ENCODE measurements around the gene SDHAF4.
"Not testable (repeated sequence)": the region's sequence is repeated elsewhere in the genome, so short reads cannot be mapped to it uniquely, and the experiment has no call there.

The SDHAF4 gene

DNA sequence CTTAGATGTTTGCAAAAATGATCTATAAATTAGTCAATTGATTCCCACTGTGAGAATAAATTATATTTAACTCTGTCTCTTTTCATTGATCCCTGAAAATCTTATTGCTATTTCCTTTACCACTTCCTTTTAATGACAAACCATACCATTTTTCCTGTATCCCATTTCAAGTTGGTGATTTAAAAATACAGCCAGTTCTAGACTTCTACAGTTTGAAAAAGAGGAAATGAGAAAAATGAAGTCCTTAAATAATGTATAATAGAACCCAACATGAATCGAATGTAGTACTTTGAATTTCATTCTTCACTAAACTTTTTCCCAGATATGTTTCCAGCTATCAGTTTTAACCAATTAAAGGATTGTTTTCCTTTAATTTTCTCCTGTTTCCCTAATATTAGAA is 29.5 kb upstream of the SDHAF4 start:
- H3K4me3 ChIP-seq (ENCODE audit: low read depth, low read length), result no peak overlapping the region
- TF ChIP-seq, protein P1, sequence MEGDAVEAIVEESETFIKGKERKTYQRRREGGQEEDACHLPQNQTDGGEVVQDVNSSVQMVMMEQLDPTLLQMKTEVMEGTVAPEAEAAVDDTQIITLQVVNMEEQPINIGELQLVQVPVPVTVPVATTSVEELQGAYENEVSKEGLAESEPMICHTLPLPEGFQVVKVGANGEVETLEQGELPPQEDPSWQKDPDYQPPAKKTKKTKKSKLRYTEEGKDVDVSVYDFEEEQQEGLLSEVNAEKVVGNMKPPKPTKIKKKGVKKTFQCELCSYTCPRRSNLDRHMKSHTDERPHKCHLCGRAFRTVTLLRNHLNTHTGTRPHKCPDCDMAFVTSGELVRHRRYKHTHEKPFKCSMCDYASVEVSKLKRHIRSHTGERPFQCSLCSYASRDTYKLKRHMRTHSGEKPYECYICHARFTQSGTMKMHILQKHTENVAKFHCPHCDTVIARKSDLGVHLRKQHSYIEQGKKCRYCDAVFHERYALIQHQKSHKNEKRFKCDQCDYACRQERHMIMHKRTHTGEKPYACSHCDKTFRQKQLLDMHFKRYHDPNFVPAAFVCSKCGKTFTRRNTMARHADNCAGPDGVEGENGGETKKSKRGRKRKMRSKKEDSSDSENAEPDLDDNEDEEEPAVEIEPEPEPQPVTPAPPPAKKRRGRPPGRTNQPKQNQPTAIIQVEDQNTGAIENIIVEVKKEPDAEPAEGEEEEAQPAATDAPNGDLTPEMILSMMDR (IDR thresholded peaks at IDR 0.05; ENCODE audit: borderline replicate concordance, insufficient read depth, low read depth, low read length), result no peak

DNA sequence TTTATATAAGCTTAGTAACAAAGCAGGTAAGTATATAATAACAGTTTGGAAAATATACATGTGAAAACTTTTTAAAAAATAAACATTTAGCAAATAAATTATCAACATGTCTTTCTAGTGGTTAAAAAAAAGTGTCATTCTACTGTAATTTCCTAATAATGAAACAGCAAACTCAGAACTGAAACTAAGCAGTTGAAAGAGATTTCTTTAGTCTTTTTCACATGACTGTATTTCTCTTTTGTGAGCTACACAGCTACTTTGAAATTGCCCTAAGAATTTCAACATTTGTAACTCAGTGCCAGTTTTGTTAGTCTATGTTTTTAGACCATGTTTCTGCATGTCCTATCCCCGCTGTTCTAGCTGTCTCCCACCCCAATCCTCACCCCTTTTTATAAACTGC is 28.4 kb upstream of the SDHAF4 start:
- no peak overlapping the region for H3K4me3 ChIP-seq (ENCODE audit: low read depth, low read length)
- TF ChIP-seq, protein P1 (IDR thresholded peaks at IDR 0.05; ENCODE audit: borderline replicate concordance, insufficient read depth, low read depth, low read length), result no peak

DNA sequence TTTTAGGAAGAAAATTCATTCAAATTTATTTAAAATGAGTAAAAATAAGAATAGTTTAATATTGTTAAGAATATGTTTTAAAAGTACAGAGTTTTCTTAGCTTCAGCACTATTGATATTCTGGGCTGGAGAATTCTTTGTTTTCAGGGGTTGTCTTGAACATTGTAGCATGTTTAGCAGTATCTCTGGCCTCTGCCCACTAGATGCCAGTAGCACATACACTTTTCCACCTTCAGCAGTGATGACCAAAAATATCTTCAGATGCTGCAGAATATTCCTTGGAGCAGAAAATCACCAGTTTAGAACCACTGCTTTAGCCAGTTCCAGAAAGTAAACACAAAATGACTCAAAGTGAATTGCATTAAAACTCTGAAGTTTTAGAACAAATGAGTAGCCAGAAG is 19.4 kb upstream of the SDHAF4 start:
- no peak overlapping the region for H3K4me3 ChIP-seq (ENCODE audit: low read depth, low read length)
- TF ChIP-seq, protein P1 (IDR thresholded peaks at IDR 0.05; ENCODE audit: borderline replicate concordance, insufficient read depth, low read depth, low read length), result 0 out of 2 replicates have a peak, but pooled peaks have one; percentile 18

DNA sequence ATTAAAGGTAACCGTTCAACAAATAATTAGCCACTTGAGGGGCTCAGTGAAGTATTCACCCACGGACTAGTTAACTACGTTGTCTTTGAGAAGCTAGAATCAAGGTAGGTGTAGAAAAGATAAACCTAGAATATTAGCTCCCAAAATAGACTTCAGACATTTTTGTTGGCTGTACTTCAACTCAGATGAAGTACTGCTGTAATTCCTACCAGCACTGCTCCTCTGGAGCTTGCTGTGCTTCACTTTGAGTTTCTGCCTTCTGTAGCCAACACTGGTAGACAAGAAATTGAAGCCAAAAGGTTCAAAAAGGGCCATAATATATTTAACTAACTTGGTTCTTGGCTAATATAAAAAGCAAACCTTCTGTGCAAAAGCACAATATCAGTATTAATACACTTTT is 18.8 kb upstream of the SDHAF4 start:
- no peak overlapping the region for H3K4me3 ChIP-seq (ENCODE audit: low read depth, low read length)
- TF ChIP-seq, protein P1 (IDR thresholded peaks at IDR 0.05; ENCODE audit: borderline replicate concordance, insufficient read depth, low read depth, low read length), result no peak

DNA sequence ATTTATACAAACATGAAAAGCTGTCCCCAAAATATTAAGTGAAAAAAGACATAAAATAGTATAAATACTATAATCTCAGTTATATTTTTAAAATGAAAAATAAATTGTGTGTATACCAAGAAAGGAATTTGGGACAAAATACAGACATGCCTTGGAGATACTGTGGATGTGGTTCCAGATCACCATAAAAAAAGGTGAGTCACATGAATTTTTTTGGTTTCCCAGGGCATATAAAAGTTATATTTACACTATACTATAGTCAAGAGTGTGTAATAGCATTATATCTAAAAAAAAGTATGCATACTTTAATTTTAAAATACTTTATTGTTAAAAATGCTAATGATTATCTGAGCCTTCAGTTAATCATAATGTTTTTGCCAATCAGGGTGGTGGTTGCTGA is 17.4 kb upstream of the SDHAF4 start:
- no peak overlapping the region for H3K4me3 ChIP-seq (ENCODE audit: low read depth, low read length)
- TF ChIP-seq, protein P1 (IDR thresholded peaks at IDR 0.05; ENCODE audit: borderline replicate concordance, insufficient read depth, low read depth, low read length), result no peak

DNA sequence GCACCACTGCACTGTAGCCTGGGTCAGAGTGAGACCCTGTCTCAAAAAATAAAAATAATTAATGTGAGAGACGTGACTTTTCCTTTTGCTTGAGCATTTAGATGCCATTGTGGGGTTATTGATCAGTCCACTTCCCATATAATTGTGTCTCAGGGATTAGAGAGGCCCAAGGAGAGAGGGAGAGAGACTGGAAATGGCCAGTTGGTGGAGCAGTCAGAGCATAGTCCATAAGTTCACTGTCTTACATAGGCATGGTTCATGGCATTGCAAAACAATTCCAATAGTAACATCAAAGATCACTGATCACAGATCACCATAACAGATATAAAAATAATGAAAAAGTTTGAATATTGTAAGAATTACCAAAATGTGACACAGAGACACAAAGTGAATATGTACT is 15.2 kb upstream of the SDHAF4 start:
- TF ChIP-seq, protein P1 (IDR thresholded peaks at IDR 0.05; ENCODE audit: borderline replicate concordance, insufficient read depth, low read depth, low read length), result no peak
- no peak overlapping the region for H3K4me3 ChIP-seq (ENCODE audit: low read depth, low read length)

DNA sequence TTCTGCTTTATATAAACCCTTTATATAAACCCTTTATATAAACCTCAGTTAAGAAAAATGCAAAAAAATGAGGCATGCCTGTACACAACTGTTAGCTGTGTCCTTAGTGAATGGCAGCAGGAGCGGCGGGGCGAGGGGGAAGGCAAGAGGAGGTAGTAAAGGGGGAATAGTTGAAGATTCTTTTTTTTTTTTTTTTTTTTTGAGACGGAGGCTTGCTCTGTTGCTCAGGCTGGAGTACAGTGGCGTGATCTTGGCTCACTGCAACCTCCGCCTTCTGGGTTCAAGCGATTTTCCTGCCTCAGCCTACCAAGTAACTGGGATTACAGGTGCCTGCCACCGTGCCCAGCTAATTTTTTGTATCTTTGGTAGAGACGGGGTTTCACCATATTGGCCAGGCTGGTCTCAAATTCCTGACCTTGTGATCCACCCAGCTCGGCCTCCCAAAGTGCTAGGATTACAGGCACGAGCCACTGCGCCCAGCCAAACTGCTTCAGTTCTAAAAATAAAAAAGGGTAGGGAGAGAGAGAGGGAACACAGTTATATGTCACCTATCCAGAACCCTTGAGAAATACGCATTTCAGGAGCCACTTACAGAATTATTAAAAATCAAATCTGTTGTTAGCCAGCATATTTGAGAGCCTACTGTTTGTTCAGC is 14.3 kb upstream of the SDHAF4 start:
- not testable (repeated sequence) for H3K4me3 ChIP-seq (ENCODE audit: low read depth, low read length)
